ENCODE results near the gene HSD11B2. TPM values are rescaled to one million over a fixed set of nuclear protein-coding genes. Genes with fewer than 3 reads are reported as not detected.

Gene HSD11B2
- total RNA-seq, 1 experiment from 2014 or later: 9.7 TPM

DNA sequence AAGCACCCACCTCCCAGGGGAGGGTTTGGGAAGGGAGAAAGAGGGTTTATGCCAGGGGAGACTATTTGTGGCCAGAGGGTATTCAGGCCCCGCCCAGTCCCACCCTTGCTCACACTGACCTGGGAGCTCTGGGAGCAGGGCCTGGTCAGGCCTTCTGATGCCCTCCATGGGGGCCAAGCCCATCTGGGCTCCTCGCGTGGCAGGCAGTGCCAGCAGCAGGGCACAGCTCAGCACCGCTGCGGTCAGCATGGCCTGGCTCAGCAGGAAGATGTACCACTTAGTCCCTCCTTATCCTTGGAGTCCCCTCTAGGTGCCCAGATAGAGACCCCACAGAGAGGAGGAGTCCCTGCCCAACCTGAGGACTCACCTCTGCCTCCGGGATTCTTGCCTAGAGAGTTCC, 52.2 kb downstream of the HSD11B2 start, which contains the start of gene AGRP:
Gene AGRP, minus strand, starts transcription at position 398 of the 400 bp plus-strand sequence. Its CDS starts 149 bp downstream, at position 249.
- Histone ChIP-seq H2AFZ (ENCODE audit: low read depth, low read length, poor library complexity, severe bottlenecking) (no peak within 1 kb of the TSS), H4K20me1 (ENCODE audit: insufficient read depth) (no peaks in the 10 kb centered on the region), H3K79me2 (ENCODE audit: insufficient read depth, low read length) (peaks cover 20% of the 10 kb centered on the region), H3K4me1 (ENCODE audit: control insufficient read depth in 1 of 2, insufficient read depth in 2 of 2, low read length in 2 of 2) (peaks cover 12 to 20% of the 10 kb centered on the region in 2 experiments), H3K9me3 (ENCODE audit: control insufficient read depth in 1 of 2, insufficient read depth in 1 of 2, low read depth in 1 of 2, low read length in 2 of 2) (no peaks in the 10 kb centered on the region), H3K4me3 (replicated peaks in 1 of 2; ENCODE audit: low read depth in 1 of 2, low read length in 2 of 2) (no peak within 1 kb of the TSS), H3K9ac (ENCODE audit: low read length) (no peak within 1 kb of the TSS), H3K36me3 (ENCODE audit: control insufficient read depth in 1 of 2, insufficient read depth in 2 of 2, low read length in 2 of 2) (no peaks in the 10 kb centered on the region), H3K27ac (ENCODE audit: low read depth, low read length) (no peak within 1 kb of the TSS), H3K9me2 (ENCODE audit: insufficient read depth) (no peaks in the 10 kb centered on the region), H3K4me2 (ENCODE audit: low read length) (no peak within 1 kb of the TSS), H3K27me3 (ENCODE audit: insufficient read depth, low read length) (no peaks in the 10 kb centered on the region)
- TF ChIP-seq, protein P1, sequence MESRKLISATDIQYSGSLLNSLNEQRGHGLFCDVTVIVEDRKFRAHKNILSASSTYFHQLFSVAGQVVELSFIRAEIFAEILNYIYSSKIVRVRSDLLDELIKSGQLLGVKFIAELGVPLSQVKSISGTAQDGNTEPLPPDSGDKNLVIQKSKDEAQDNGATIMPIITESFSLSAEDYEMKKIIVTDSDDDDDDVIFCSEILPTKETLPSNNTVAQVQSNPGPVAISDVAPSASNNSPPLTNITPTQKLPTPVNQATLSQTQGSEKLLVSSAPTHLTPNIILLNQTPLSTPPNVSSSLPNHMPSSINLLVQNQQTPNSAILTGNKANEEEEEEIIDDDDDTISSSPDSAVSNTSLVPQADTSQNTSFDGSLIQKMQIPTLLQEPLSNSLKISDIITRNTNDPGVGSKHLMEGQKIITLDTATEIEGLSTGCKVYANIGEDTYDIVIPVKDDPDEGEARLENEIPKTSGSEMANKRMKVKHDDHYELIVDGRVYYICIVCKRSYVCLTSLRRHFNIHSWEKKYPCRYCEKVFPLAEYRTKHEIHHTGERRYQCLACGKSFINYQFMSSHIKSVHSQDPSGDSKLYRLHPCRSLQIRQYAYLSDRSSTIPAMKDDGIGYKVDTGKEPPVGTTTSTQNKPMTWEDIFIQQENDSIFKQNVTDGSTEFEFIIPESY (IDR thresholded peaks at IDR 0.05; ENCODE audit: extremely low read depth, insufficient replicate concordance, low read length): no peak
- TF ChIP-seq ZFX (IDR thresholded peaks at IDR 0.05) (no peak), SIN3A (IDR thresholded peaks at IDR 0.05; ENCODE audit: low read depth) (no peak), EGR1 (IDR thresholded peaks at IDR 0.05; ENCODE audit: low read depth) (no peak), SP1 (IDR thresholded peaks at IDR 0.05; ENCODE audit: low read depth) (no peak), EZH2 (IDR thresholded peaks at IDR 0.05) (no peak), TCF7L2 (IDR thresholded peaks at IDR 0.05; ENCODE audit: borderline replicate concordance, extremely low read depth, insufficient read depth, insufficient read length) (no peak), SRF (IDR thresholded peaks at IDR 0.05; ENCODE audit: low read depth) (no peak), ZNF274 (IDR thresholded peaks at IDR 0.05; ENCODE audit: low read depth, low read length) (no peak)
- TF ChIP-seq, protein P2, sequence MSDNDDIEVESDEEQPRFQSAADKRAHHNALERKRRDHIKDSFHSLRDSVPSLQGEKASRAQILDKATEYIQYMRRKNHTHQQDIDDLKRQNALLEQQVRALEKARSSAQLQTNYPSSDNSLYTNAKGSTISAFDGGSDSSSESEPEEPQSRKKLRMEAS (IDR thresholded peaks at IDR 0.05): no peak
- POLR2A ChIA-PET: no interaction called here
- CTCF ChIA-PET: no interaction called here
- no peak for ATAC-seq
- DNase-seq (ENCODE audit: low read depth, low spot score): no peak
- intact Hi-C loops (cut with micrococcal nuclease): no loop called here
- RAD21 ChIA-PET (ENCODE audit: low non-redundant PET in 1 of 2, low total read pairs in 2 of 2, uncharacterized antibody in 2 of 2, unreplicated experiment in 2 of 2): no interaction called here
- no TSS peak for BruUV-seq (replicated peaks)

Measured in HCT116 (cell line).